WTC11 (cell line): Measurements from ENCODE around the gene LRRC74B.

Experiments used
- ATF1 ChIP-seq: sonication (generic); formaldehyde crosslinking; IDR thresholded peaks from 2 replicates; pipeline ENCODE4 v1.8.1; 2023; ENCODE audit warnings: mild to moderate bottlenecking, moderate library complexity, missing genetic modification reagents
- JUN ChIP-seq: sonication (generic); formaldehyde crosslinking; IDR thresholded peaks from 2 replicates; pipeline ENCODE4 v1.8.0; 2023; ENCODE audit warnings: mild to moderate bottlenecking, missing genetic modification reagents
- TEAD4 ChIP-seq: sonication (generic); formaldehyde crosslinking; IDR thresholded peaks from 2 replicates; pipeline ENCODE4 v1.8.0; 2022; ENCODE audit warnings: mild to moderate bottlenecking, missing genetic modification reagents
- TF ChIP-seq, protein P1 (sequence below): fragments of 200-600 bp; IDR thresholded peaks from 2 replicates; pipeline ENCODE4 v1.8.0; 2022; ENCODE audit warnings: antibody characterized with exemption
- TF ChIP-seq, protein P2 (sequence below): sonication (generic); formaldehyde crosslinking; conservative IDR thresholded peaks from 2 replicates; pipeline ENCODE4 v1.8.1; 2022; ENCODE audit warnings: mild to moderate bottlenecking, missing genetic modification reagents
- TF ChIP-seq, protein P3 (sequence below): sonication (generic); formaldehyde crosslinking; IDR thresholded peaks from 2 replicates; pipeline ENCODE4 v1.8.0; 2022; ENCODE audit warnings: missing genetic modification reagents
- TF ChIP-seq, protein P4 (sequence below): sonication (generic); formaldehyde crosslinking; IDR thresholded peaks from 2 replicates; pipeline ENCODE4 v1.8.1; 2023; ENCODE audit warnings: mild to moderate bottlenecking, missing genetic modification reagents
- TF ChIP-seq, protein P5 (sequence below): sonication (generic); formaldehyde crosslinking; IDR thresholded peaks from 2 replicates; pipeline ENCODE4 v1.8.0; 2022; ENCODE audit warnings: mild to moderate bottlenecking, missing genetic modification reagents

DNA sequence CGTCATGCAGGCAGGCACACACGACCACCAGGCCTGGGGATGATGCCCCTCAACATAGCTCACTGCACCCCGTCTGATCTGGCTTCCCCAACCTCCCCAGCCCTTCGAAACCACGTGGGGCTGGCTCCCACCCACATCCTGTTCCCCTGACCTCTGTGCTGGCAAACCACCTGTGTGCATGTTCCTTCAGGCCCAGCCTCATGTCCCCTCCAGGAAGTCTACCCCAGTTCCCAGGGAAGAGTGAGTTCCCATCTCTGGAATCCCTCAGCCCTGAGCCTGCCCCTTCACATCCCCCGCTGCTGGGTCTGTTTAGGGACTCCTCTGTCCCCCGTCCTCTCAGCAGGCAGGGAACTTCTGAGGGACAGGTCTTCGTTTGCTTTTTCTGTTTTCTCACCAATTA, 20.5 kb upstream of the LRRC74B start:
- TF ChIP-seq, protein P1, sequence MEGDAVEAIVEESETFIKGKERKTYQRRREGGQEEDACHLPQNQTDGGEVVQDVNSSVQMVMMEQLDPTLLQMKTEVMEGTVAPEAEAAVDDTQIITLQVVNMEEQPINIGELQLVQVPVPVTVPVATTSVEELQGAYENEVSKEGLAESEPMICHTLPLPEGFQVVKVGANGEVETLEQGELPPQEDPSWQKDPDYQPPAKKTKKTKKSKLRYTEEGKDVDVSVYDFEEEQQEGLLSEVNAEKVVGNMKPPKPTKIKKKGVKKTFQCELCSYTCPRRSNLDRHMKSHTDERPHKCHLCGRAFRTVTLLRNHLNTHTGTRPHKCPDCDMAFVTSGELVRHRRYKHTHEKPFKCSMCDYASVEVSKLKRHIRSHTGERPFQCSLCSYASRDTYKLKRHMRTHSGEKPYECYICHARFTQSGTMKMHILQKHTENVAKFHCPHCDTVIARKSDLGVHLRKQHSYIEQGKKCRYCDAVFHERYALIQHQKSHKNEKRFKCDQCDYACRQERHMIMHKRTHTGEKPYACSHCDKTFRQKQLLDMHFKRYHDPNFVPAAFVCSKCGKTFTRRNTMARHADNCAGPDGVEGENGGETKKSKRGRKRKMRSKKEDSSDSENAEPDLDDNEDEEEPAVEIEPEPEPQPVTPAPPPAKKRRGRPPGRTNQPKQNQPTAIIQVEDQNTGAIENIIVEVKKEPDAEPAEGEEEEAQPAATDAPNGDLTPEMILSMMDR, result no peak
- TF ChIP-seq, protein P2, sequence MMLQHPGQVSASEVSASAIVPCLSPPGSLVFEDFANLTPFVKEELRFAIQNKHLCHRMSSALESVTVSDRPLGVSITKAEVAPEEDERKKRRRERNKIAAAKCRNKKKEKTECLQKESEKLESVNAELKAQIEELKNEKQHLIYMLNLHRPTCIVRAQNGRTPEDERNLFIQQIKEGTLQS (CRISPR knock-in tag), result no peak
- no peak for TF ChIP-seq ATF1
- TF ChIP-seq TEAD4, result no peak
- TF ChIP-seq, protein P3, sequence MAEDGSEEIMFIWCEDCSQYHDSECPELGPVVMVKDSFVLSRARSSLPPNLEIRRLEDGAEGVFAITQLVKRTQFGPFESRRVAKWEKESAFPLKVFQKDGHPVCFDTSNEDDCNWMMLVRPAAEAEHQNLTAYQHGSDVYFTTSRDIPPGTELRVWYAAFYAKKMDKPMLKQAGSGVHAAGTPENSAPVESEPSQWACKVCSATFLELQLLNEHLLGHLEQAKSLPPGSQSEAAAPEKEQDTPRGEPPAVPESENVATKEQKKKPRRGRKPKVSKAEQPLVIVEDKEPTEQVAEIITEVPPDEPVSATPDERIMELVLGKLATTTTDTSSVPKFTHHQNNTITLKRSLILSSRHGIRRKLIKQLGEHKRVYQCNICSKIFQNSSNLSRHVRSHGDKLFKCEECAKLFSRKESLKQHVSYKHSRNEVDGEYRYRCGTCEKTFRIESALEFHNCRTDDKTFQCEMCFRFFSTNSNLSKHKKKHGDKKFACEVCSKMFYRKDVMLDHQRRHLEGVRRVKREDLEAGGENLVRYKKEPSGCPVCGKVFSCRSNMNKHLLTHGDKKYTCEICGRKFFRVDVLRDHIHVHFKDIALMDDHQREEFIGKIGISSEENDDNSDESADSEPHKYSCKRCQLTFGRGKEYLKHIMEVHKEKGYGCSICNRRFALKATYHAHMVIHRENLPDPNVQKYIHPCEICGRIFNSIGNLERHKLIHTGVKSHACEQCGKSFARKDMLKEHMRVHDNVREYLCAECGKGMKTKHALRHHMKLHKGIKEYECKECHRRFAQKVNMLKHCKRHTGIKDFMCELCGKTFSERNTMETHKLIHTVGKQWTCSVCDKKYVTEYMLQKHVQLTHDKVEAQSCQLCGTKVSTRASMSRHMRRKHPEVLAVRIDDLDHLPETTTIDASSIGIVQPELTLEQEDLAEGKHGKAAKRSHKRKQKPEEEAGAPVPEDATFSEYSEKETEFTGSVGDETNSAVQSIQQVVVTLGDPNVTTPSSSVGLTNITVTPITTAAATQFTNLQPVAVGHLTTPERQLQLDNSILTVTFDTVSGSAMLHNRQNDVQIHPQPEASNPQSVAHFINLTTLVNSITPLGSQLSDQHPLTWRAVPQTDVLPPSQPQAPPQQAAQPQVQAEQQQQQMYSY (CRISPR knock-in tag), result no peak
- TF ChIP-seq, protein P4, sequence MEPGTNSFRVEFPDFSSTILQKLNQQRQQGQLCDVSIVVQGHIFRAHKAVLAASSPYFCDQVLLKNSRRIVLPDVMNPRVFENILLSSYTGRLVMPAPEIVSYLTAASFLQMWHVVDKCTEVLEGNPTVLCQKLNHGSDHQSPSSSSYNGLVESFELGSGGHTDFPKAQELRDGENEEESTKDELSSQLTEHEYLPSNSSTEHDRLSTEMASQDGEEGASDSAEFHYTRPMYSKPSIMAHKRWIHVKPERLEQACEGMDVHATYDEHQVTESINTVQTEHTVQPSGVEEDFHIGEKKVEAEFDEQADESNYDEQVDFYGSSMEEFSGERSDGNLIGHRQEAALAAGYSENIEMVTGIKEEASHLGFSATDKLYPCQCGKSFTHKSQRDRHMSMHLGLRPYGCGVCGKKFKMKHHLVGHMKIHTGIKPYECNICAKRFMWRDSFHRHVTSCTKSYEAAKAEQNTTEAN, result no peak
- TF ChIP-seq JUN (CRISPR knock-in tag), result no peak
- TF ChIP-seq, protein P5, sequence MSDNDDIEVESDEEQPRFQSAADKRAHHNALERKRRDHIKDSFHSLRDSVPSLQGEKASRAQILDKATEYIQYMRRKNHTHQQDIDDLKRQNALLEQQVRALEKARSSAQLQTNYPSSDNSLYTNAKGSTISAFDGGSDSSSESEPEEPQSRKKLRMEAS (CRISPR knock-in tag), result no peak
